ENCODE data around the gene ICAM5. TPM values are rescaled to one million over a fixed set of nuclear protein-coding genes. Genes with fewer than 3 reads are reported as not detected.

ICAM5 gene
- polyA plus RNA-seq, 1 donor (not counting 4 experiments of a cell fraction or from before 2014, with no cell fraction given) = 0.20 TPM

DNA sequence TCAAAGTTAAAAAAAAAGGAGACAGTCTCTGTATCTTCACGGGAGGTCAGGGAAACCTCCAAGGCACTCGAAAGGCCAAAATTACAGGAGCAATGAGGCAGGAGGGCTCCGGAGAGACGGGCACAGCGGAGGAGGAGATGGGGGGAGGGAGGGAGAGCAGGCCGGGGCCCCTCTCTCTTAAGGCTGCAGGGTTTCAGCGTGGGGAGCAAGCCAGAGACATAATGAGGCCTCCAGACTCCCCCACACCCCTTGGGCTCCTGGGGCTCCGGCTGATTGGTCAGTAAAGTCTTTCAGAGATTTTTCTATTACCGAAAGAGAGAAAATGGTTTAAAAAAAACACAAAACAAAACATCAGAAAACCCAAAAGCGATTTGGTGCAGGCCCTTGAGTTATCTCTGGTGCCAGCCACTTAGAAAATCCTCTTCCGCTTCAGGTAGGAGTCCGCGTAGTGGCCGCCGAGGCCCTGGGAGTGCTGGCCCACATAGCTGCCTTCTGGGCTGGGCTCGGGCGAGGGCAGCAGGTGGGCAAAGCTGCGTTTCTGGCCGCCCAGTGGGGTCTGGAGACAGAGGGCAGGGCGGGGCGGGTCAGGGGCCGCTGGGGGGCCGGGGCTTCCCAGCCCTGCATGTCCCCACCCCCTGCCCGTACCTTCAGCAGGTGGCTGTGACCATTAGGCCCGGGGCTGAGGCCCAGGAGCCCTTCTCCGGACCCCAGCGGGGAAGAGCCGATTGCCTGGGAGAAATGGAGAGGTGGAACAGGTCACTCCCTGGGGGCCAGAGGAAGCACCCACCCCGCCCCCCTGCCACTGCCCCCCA lies 27.5 kb downstream of the ICAM5 start:
- TF ChIP-seq, protein P1, sequence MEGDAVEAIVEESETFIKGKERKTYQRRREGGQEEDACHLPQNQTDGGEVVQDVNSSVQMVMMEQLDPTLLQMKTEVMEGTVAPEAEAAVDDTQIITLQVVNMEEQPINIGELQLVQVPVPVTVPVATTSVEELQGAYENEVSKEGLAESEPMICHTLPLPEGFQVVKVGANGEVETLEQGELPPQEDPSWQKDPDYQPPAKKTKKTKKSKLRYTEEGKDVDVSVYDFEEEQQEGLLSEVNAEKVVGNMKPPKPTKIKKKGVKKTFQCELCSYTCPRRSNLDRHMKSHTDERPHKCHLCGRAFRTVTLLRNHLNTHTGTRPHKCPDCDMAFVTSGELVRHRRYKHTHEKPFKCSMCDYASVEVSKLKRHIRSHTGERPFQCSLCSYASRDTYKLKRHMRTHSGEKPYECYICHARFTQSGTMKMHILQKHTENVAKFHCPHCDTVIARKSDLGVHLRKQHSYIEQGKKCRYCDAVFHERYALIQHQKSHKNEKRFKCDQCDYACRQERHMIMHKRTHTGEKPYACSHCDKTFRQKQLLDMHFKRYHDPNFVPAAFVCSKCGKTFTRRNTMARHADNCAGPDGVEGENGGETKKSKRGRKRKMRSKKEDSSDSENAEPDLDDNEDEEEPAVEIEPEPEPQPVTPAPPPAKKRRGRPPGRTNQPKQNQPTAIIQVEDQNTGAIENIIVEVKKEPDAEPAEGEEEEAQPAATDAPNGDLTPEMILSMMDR (optimal IDR thresholded peaks at IDR 0.05 in 1 of 3, IDR thresholded peaks at IDR 0.05 in 1 of 3, conservative IDR thresholded peaks at IDR 0.05 in 1 of 3; ENCODE audit: extremely low read depth in 1 of 3, insufficient read depth in 2 of 3, low read length in 3 of 3) = no peak
- no peak for TF ChIP-seq EZH2 (IDR thresholded peaks at IDR 0.05; ENCODE audit: low read length)
- DNase-seq (ENCODE audit: low read depth, low spot score) = no peak
- dilution Hi-C loops (cut with MboI; ENCODE audit: extremely low pct_ligation_motif_present, low sequenced_read_pairs) = no loop called here
- Histone ChIP-seq H4K20me1 (ENCODE audit: control insufficient read depth, extremely low read depth, insufficient read depth, low read length) (no peaks in the 10 kb centered on the region), H3K79me2 (ENCODE audit: control insufficient read depth, insufficient read depth, low read length) (peaks cover 2% of the 10 kb centered on the region), H3K9me3 (ENCODE audit: control insufficient read depth, low read depth, low read length) (no peaks in the 10 kb centered on the region), H3K36me3 (ENCODE audit: control insufficient read depth in 2 of 2, extremely low read depth in 1 of 2, insufficient read depth in 2 of 2, low read length in 2 of 2) (peaks cover 14 to 20% of the 10 kb centered on the region in 2 experiments), H3K9me1 (ENCODE audit: control insufficient read depth, extremely low read depth, insufficient read depth, low read length) (no peaks in the 10 kb centered on the region), H3K4me2 (ENCODE audit: control insufficient read depth, extremely low read depth, insufficient read depth, low read depth, low read length) (no peak overlapping the region), H3K4me3 (ENCODE audit: control insufficient read depth in 2 of 3, extremely low read depth in 1 of 3, insufficient read depth in 2 of 3, low read depth in 1 of 3, low read length in 3 of 3) (no peak overlapping the region), H3K27ac (ENCODE audit: control insufficient read depth, insufficient read depth, low read length) (no peak overlapping the region), H2AFZ (ENCODE audit: control insufficient read depth, low read length) (no peak overlapping the region), H3K9ac (ENCODE audit: control insufficient read depth, extremely low read depth, insufficient read depth, low read length) (no peak overlapping the region), H3K4me1 (ENCODE audit: control insufficient read depth, extremely low read depth, insufficient read depth, low read length) (peaks cover 9% of the 10 kb centered on the region), H3K27me3 (ENCODE audit: control insufficient read depth, extremely low read depth, insufficient read depth, low read length) (no peaks in the 10 kb centered on the region)
- FAIRE-seq = no peak

DNA sequence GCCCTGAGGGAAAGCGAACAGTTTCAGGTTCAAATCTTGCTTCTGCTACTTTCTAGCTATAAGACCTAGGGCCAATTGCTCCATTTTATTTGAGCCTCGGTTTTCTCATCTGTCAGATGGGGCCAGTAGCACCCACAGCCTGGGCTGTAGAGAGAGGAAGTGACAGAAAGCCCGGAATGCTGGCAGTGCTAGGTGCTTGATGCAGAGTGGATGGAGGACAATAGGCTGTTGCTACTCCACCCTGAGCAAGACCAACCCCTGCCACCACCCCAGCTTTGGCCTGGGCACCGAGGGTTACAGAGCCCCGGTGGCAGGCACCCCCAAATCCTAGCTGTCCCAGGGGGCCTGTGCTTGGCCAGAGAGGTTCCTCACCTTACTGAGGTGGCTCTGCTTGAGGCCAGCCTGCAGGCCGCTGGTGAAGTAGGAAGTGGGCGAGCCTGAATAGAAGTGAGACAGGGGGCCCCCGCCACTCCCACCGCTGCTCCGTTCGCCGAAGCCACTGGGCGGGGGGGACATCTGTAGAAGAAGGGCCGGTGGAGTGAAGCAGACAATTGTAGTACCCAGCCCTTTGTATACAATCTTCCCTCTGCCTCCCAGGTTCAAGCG lies 28.2 kb downstream of the ICAM5 start:
- Histone ChIP-seq H3K4me3 (ENCODE audit: control insufficient read depth in 2 of 3, extremely low read depth in 1 of 3, insufficient read depth in 2 of 3, low read depth in 1 of 3, low read length in 3 of 3) (no peak overlapping the region), H3K9me3 (ENCODE audit: control insufficient read depth, low read depth, low read length) (no peaks in the 10 kb centered on the region), H3K79me2 (ENCODE audit: control insufficient read depth, insufficient read depth, low read length) (peaks cover 2% of the 10 kb centered on the region), H3K27ac (ENCODE audit: control insufficient read depth, insufficient read depth, low read length) (no peak overlapping the region), H3K4me1 (ENCODE audit: control insufficient read depth, extremely low read depth, insufficient read depth, low read length) (peaks cover 9% of the 10 kb centered on the region), H3K27me3 (ENCODE audit: control insufficient read depth, extremely low read depth, insufficient read depth, low read length) (no peaks in the 10 kb centered on the region), H2AFZ (ENCODE audit: control insufficient read depth, low read length) (no peak overlapping the region), H4K20me1 (ENCODE audit: control insufficient read depth, extremely low read depth, insufficient read depth, low read length) (no peaks in the 10 kb centered on the region), H3K9ac (ENCODE audit: control insufficient read depth, extremely low read depth, insufficient read depth, low read length) (no peak overlapping the region), H3K36me3 (ENCODE audit: control insufficient read depth in 2 of 2, extremely low read depth in 1 of 2, insufficient read depth in 2 of 2, low read length in 2 of 2) (peaks cover 14 to 22% of the 10 kb centered on the region in 2 experiments), H3K4me2 (ENCODE audit: control insufficient read depth, extremely low read depth, insufficient read depth, low read depth, low read length) (no peak overlapping the region), H3K9me1 (ENCODE audit: control insufficient read depth, extremely low read depth, insufficient read depth, low read length) (no peaks in the 10 kb centered on the region)
- FAIRE-seq = no peak
- DNase-seq (ENCODE audit: low read depth, low spot score) = no peak
- dilution Hi-C loops (cut with MboI; ENCODE audit: extremely low pct_ligation_motif_present, low sequenced_read_pairs) = no loop called here
- TF ChIP-seq EZH2 (IDR thresholded peaks at IDR 0.05; ENCODE audit: low read length) = no peak
- TF ChIP-seq, protein P1 (optimal IDR thresholded peaks at IDR 0.05 in 1 of 3, IDR thresholded peaks at IDR 0.05 in 1 of 3, conservative IDR thresholded peaks at IDR 0.05 in 1 of 3; ENCODE audit: extremely low read depth in 1 of 3, insufficient read depth in 2 of 3, low read length in 3 of 3) = no peak

Data from keratinocyte (primary cell).